ENCODE data around the gene LIAS.

- TF ChIP-seq CTCF (IDR thresholded peaks at IDR 0.05) (no peak), POLR2A (IDR thresholded peaks at IDR 0.05) (no peak), POLR2AphosphoS5 (IDR thresholded peaks at IDR 0.05) (no peak)
Observed at GRCh38 chr4:39450618-39451017, 8.2 kb upstream of the LIAS start.
